Measurements from ENCODE around the gene FUBP1. TPM values are rescaled to one million over a fixed set of nuclear protein-coding genes. Genes with fewer than 3 reads are reported as not detected.
A peak's percentile ranks its signal among the peaks of the same experiment; 100 is the strongest.

FUBP1 gene
- total RNA-seq, 4 donors from 2014 or later, result 48.2 to 86.8 (median 51.1) TPM

DNA sequence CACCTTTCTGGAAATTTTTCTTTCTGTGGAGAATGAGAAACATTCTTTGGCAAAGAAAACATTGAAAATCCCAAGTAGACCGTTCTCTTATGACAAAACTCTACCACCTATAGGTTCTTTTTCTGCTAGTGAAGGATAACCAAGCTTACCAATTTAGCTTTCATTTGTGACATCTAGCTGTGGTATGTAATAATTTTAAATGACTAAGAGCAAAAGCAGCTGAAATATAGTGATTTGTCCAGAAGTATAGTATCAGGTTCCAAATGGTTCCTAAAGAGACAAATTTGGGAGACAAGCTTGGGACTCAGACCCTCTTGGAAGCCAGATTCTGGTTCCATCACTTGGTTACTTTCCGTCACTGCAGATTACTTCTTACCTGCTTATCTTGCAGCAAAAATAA is 24.4 kb downstream of the FUBP1 start:
- DNase-seq (ENCODE audit: extremely low spot score), result no peak
- no peak overlapping the region for H3K4me3 ChIP-seq
- H3K27me3 ChIP-seq, result no peaks in the 10 kb centered on the region
- 97% methylated on average over 2 of the region's 2 CpGs for WGBS
- TF ChIP-seq POLR2A (IDR thresholded peaks at IDR 0.05; ENCODE audit: low read depth), result no peak
- no peak for TF ChIP-seq POLR2AphosphoS5 (IDR thresholded peaks at IDR 0.05)
- TF ChIP-seq, protein P1, sequence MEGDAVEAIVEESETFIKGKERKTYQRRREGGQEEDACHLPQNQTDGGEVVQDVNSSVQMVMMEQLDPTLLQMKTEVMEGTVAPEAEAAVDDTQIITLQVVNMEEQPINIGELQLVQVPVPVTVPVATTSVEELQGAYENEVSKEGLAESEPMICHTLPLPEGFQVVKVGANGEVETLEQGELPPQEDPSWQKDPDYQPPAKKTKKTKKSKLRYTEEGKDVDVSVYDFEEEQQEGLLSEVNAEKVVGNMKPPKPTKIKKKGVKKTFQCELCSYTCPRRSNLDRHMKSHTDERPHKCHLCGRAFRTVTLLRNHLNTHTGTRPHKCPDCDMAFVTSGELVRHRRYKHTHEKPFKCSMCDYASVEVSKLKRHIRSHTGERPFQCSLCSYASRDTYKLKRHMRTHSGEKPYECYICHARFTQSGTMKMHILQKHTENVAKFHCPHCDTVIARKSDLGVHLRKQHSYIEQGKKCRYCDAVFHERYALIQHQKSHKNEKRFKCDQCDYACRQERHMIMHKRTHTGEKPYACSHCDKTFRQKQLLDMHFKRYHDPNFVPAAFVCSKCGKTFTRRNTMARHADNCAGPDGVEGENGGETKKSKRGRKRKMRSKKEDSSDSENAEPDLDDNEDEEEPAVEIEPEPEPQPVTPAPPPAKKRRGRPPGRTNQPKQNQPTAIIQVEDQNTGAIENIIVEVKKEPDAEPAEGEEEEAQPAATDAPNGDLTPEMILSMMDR (IDR thresholded peaks at IDR 0.05), result no peak
- TF ChIP-seq EP300 (IDR thresholded peaks at IDR 0.05), result no peak
- H3K4me1 ChIP-seq, result peaks cover 0 to 21% (median 15%) of the 10 kb centered on the region in 4 donors
- intact Hi-C loops (cut with DNase I), result no loop called here
- peaks cover 28 to 96% (median 87%) of the 10 kb centered on the region in 4 donors for H3K36me3 ChIP-seq
- no peak overlapping the region for H3K27ac ChIP-seq (replicated peaks in 1 of 4)
- H3K9me3 ChIP-seq, result no peaks in the 10 kb centered on the region

DNA sequence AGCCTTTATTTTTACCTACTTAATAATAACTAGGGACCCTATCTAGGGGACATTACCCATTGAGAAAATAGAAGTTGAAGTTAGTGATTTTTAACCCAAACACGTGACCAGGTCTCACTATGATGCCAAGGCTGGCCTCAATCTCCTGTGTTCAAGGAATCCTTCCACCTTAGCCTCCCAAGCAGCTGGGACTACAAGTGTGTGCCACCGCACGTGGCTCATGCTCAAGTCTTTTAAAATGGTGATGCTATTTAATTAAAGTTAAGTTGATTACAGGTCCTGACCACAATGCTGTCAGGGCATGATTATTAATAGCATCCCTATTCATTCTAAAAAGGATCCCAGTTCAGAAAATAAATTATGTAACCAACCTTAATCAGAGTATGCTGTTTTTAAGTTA is 25.0 kb downstream of the FUBP1 start:
- TF ChIP-seq, protein P1 (IDR thresholded peaks at IDR 0.05), result no peak
- TF ChIP-seq POLR2AphosphoS5 (IDR thresholded peaks at IDR 0.05) (peak in 1 of 2 donors; percentile 30), EP300 (IDR thresholded peaks at IDR 0.05) (no peak), POLR2A (IDR thresholded peaks at IDR 0.05; ENCODE audit: low read depth) (no peak)
- WGBS, result 98% methylated on average over 3 of the region's 3 CpGs
- Histone ChIP-seq H3K9me3 (no peaks in the 10 kb centered on the region), H3K27ac (replicated peaks in 1 of 4) (no peak overlapping the region), H3K4me1 (peaks cover 6 to 26% (median 21%) of the 10 kb centered on the region in 4 donors), H3K27me3 (no peaks in the 10 kb centered on the region), H3K4me3 (no peak overlapping the region), H3K36me3 (peaks cover 24 to 91% (median 82%) of the 10 kb centered on the region in 4 donors)
- intact Hi-C loops (cut with DNase I), result no loop called here
- no peak for DNase-seq (ENCODE audit: extremely low spot score)

DNA sequence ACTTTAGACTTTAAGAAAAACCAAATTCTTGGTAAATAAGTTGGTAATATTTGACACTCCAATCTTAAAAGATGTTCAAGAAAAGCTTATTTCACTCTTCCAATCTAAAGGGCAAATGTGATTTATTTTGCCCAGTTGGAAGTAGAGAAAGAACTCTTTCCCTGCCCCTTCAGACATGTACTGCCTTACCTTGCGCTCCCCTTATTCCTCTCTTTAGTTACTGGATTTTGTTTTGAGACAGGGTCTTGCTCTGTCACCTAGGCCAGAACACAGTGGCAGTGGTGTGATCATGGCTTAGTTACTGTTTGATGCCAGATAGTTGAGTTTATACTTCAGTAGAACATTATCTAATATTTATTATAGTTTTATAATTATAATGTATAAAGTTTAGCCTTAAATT is 27.5 kb downstream of the FUBP1 start:
- no peak for DNase-seq (ENCODE audit: extremely low spot score)
- no peaks in the 10 kb centered on the region for H3K27me3 ChIP-seq
- WGBS, result 100% methylated on average over 1 of the region's 1 CpG
- no peak for TF ChIP-seq POLR2A (IDR thresholded peaks at IDR 0.05; ENCODE audit: low read depth)
- TF ChIP-seq EP300 (IDR thresholded peaks at IDR 0.05), result no peak
- no peak for TF ChIP-seq POLR2AphosphoS5 (IDR thresholded peaks at IDR 0.05)
- TF ChIP-seq, protein P1 (IDR thresholded peaks at IDR 0.05), result no peak
- no peaks in the 10 kb centered on the region for H3K9me3 ChIP-seq
- H3K27ac ChIP-seq (replicated peaks in 1 of 4), result no peak overlapping the region
- intact Hi-C loops (cut with DNase I), result no loop called here
- H3K4me1 ChIP-seq, result peaks cover 9 to 39% (median 31%) of the 10 kb centered on the region in 4 donors
- no peak overlapping the region for H3K4me3 ChIP-seq
- H3K36me3 ChIP-seq, result peaks cover 39 to 91% (median 72%) of the 10 kb centered on the region in 4 donors

DNA sequence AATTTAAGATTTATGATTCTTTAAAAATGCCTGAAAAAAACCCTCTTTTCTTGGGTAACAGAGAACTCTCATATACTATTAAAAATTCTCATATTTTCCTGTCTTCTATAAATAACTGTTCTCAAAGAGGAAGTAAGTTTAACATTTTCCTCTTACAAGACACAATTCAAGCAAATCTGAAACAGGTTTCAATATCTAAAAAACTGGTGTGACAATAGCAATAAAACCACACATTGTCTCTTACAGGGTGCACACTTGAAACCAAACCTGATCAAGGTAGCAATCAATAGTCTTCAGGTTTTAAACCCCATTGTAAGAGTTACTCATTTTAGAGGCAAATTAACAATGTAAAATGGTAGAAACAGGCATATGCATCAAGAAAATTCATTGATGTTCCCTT is 28.0 kb downstream of the FUBP1 start:
- H3K27me3 ChIP-seq, result no peaks in the 10 kb centered on the region
- DNase-seq (ENCODE audit: extremely low spot score), result no peak
- H3K9me3 ChIP-seq, result no peaks in the 10 kb centered on the region
- no peak overlapping the region for H3K4me3 ChIP-seq
- H3K36me3 ChIP-seq, result peaks cover 38 to 90% (median 69%) of the 10 kb centered on the region in 4 donors
- TF ChIP-seq POLR2A (IDR thresholded peaks at IDR 0.05; ENCODE audit: low read depth) (no peak), POLR2AphosphoS5 (IDR thresholded peaks at IDR 0.05) (no peak), EP300 (IDR thresholded peaks at IDR 0.05) (no peak)
- TF ChIP-seq, protein P1 (IDR thresholded peaks at IDR 0.05), result no peak
- no peak overlapping the region for H3K27ac ChIP-seq (replicated peaks in 1 of 4)
- H3K4me1 ChIP-seq, result peaks cover 9 to 39% (median 32%) of the 10 kb centered on the region in 4 donors
- intact Hi-C loops (cut with DNase I), result no loop called here

DNA sequence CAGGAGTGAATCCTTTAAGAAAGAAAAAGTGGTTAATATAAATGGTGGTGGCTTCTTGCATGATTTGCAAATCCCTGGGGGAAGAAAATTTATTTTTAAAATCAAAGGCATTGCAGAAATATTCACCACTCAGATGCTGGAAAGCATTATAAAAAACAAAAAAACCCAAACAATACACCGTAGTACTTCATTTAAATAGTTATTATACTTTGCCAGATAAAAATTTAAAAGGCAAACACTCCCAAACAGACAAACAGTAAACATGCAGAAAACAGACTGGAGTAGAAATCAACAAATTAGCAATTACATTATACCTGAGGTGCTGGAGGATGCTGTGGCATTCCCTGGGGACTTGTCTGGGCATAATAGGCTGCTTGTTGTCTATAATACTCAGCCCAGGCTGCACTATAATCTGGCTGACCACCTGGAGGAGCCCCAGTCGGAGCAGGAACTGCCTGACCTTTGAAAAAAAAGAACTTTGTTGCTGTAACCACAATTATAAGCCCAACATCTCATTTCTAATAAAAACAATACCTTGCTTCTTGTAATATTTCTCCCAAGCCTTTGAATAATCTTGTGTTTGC is 29.9 kb downstream of the FUBP1 start:
- WGBS, result 23% methylated on average over 2 of the region's 2 CpGs
- Histone ChIP-seq H3K27ac (replicated peaks in 1 of 4) (no peak overlapping the region), H3K9me3 (no peaks in the 10 kb centered on the region), H3K27me3 (no peaks in the 10 kb centered on the region), H3K4me1 (peaks cover 9 to 34% (median 32%) of the 10 kb centered on the region in 4 donors), H3K36me3 (peaks cover 23 to 90% (median 61%) of the 10 kb centered on the region in 4 donors), H3K4me3 (no peak overlapping the region)
- intact Hi-C loops (cut with DNase I), result no loop called here
- TF ChIP-seq POLR2AphosphoS5 (IDR thresholded peaks at IDR 0.05), result peak in 1 of 2 donors; percentile 39
- TF ChIP-seq, protein P1 (IDR thresholded peaks at IDR 0.05), result peak in 2 of 3 experiments; percentile 20 to 32
- no peak for TF ChIP-seq EP300 (IDR thresholded peaks at IDR 0.05)
- TF ChIP-seq POLR2A (IDR thresholded peaks at IDR 0.05; ENCODE audit: low read depth), result no peak
- no peak for DNase-seq (ENCODE audit: extremely low spot score)

Data from esophagus muscularis mucosa (tissue), 4 donors.